Gastroesophageal sphincter (tissue), 3 donors: ENCODE measurements around the gene TMIE.

ENCODE experiments used
- CTCF ChIP-seq, 4 experiments: fragments of 200-600 bp in 2 of 4; fragments of 450-650 bp in 2 of 4; sonication (generic) in 1 of 4; IDR thresholded peaks; one replicate each; pipeline ENCODE4 v1.5.1; 2017 to 2019; ENCODE audit warnings: antibody characterized with exemption in 4 of 4, mild to moderate bottlenecking in 2 of 4, moderate library complexity in 2 of 4
- EP300 ChIP-seq: sonication (generic); formaldehyde crosslinking; IDR thresholded peaks from one replicate; pipeline ENCODE4 v1.6.1; 2017; ENCODE audit warnings: antibody characterized with exemption, mild to moderate bottlenecking
- POLR2A ChIP-seq, 2 donors: fragments of 450-650 bp; IDR thresholded peaks; one replicate each; pipeline ENCODE4 v1.6.1; 2017; ENCODE audit warnings: antibody characterized with exemption in 2 of 2, mild to moderate bottlenecking in 2 of 2, moderate library complexity in 1 of 2

GRCh38 chr3:46731795-46732194 is 30.6 kb downstream of the TMIE start:
- TF ChIP-seq POLR2A (IDR thresholded peaks at IDR 0.05) (no peak), CTCF (IDR thresholded peaks at IDR 0.05) (no peak), EP300 (no peak)
